ENCODE data around the gene EGLN2. TPM values are rescaled to one million over a fixed set of nuclear protein-coding genes. Genes with fewer than 3 reads are reported as not detected.
"Not testable (repeated sequence)": the region's sequence is repeated elsewhere in the genome, so short reads cannot be mapped to it uniquely, and the experiment has no call there.

The EGLN2 gene
- total RNA-seq, 1 experiment from 2014 or later, result 58.6 TPM

- Histone ChIP-seq H3K4me2 (ENCODE audit: low read length) (no peak overlapping the region), H2AFZ (ENCODE audit: low read depth, low read length, poor library complexity, severe bottlenecking) (no peak overlapping the region), H3K4me1 (ENCODE audit: control insufficient read depth in 1 of 2, insufficient read depth in 2 of 2, low read length in 2 of 2) (peaks cover 12 to 13% of the 10 kb centered on the region in 2 experiments), H3K79me2 (ENCODE audit: insufficient read depth, low read length) (no peaks in the 10 kb centered on the region), H3K27me3 (ENCODE audit: insufficient read depth, low read length) (no peaks in the 10 kb centered on the region), H3K36me3 (ENCODE audit: control insufficient read depth in 1 of 2, insufficient read depth in 2 of 2, low read length in 2 of 2) (no peaks in the 10 kb centered on the region), H3K4me3 (replicated peaks in 1 of 2; ENCODE audit: low read depth in 1 of 2, low read length in 2 of 2) (no peak overlapping the region), H3K27ac (ENCODE audit: low read depth, low read length) (no peak overlapping the region), H3K9ac (ENCODE audit: low read length) (no peak overlapping the region), H3K9me2 (ENCODE audit: insufficient read depth) (no peaks in the 10 kb centered on the region), H4K20me1 (ENCODE audit: insufficient read depth) (no peaks in the 10 kb centered on the region), H3K9me3 (ENCODE audit: control insufficient read depth in 1 of 2, insufficient read depth in 1 of 2, low read depth in 1 of 2, low read length in 2 of 2) (no peaks in the 10 kb centered on the region)
- no peak for ATAC-seq
- RAD21 ChIA-PET (ENCODE audit: low non-redundant PET in 1 of 2, low total read pairs in 2 of 2, uncharacterized antibody in 2 of 2, unreplicated experiment in 2 of 2), result no interaction called here
- no TSS peak for BruUV-seq (replicated peaks)
- intact Hi-C loops (cut with micrococcal nuclease), result no loop called here
- TF ChIP-seq JUND (IDR thresholded peaks at IDR 0.05) (no peak), EGR1 (IDR thresholded peaks at IDR 0.05; ENCODE audit: low read depth) (no peak), TCF7L2 (IDR thresholded peaks at IDR 0.05; ENCODE audit: borderline replicate concordance, extremely low read depth, insufficient read depth, insufficient read length) (no peak), FOSL1 (IDR thresholded peaks at IDR 0.05; ENCODE audit: low read depth) (no peak), POLR2A (IDR thresholded peaks at IDR 0.05; ENCODE audit: borderline replicate concordance, extremely low read depth, insufficient read depth, insufficient read length) (no peak), CBX3 (IDR thresholded peaks at IDR 0.05; ENCODE audit: low read depth) (no peak), ZFX (IDR thresholded peaks at IDR 0.05) (no peak), POLR2AphosphoS5 (IDR thresholded peaks at IDR 0.05; ENCODE audit: low read depth, low read length) (no peak), ZNF274 (IDR thresholded peaks at IDR 0.05; ENCODE audit: low read depth, low read length) (no peak), CEBPB (IDR thresholded peaks at IDR 0.05; ENCODE audit: low read depth) (no peak), ATF3 (IDR thresholded peaks at IDR 0.05) (no peak), RAD21 (IDR thresholded peaks at IDR 0.05; ENCODE audit: low read depth) (no peak), YY1 (IDR thresholded peaks at IDR 0.05; ENCODE audit: extremely low read depth, insufficient replicate concordance, low read depth, low read length) (no peak), SIN3A (IDR thresholded peaks at IDR 0.05; ENCODE audit: low read depth) (no peak)
- no peak for DNase-seq (ENCODE audit: low read depth, low spot score)
- CTCF ChIA-PET, result interaction anchor here (1.6 kb wide), 1 partner anchor 9 kb away, joined by 4 read pairs; no protein-coding TSS in a partner anchor
- POLR2A ChIA-PET, result no interaction called here
These were observed 30.2 kb downstream of the EGLN2 start for GRCh38 chr19:40829205-40829604.

GRCh38 chr19:40830741-40831140, 31.8 kb downstream of the EGLN2 start:
- H3K36me3 ChIP-seq (ENCODE audit: control insufficient read depth in 1 of 2, insufficient read depth in 2 of 2, low read length in 2 of 2); ATAC-seq; intact Hi-C loops (cut with micrococcal nuclease); RAD21 ChIA-PET (ENCODE audit: low non-redundant PET in 1 of 2, low total read pairs in 2 of 2, uncharacterized antibody in 2 of 2, unreplicated experiment in 2 of 2); DNase-seq (ENCODE audit: low read depth, low spot score); H3K4me3 ChIP-seq (replicated peaks in 1 of 2; ENCODE audit: low read depth in 1 of 2, low read length in 2 of 2); H4K20me1 ChIP-seq (ENCODE audit: insufficient read depth); BruUV-seq (replicated peaks); H3K79me2 ChIP-seq (ENCODE audit: insufficient read depth, low read length); H3K9me2 ChIP-seq (ENCODE audit: insufficient read depth); H3K27ac ChIP-seq (ENCODE audit: low read depth, low read length); CTCF ChIA-PET; H3K4me2 ChIP-seq (ENCODE audit: low read length); H2AFZ ChIP-seq (ENCODE audit: low read depth, low read length, poor library complexity, severe bottlenecking); H3K9ac ChIP-seq (ENCODE audit: low read length); H3K9me3 ChIP-seq (ENCODE audit: control insufficient read depth in 1 of 2, insufficient read depth in 1 of 2, low read depth in 1 of 2, low read length in 2 of 2); POLR2A ChIA-PET; H3K27me3 ChIP-seq (ENCODE audit: insufficient read depth, low read length): not testable (repeated sequence)
- H3K4me1 ChIP-seq (ENCODE audit: control insufficient read depth in 1 of 2, insufficient read depth in 2 of 2, low read length in 2 of 2), result peaks cover 12 to 13% of the 10 kb centered on the region in 2 experiments

Measured in HCT116 (cell line).